HEK293 (cell line): ENCODE data around the gene HSD17B8.

Experiments used
- KLF16 ChIP-seq: fragments of 450-650 bp; formaldehyde crosslinking; IDR thresholded peaks from 2 replicates; pipeline ENCODE4 v1.5.1; 2017; ENCODE audit warnings: missing biosample characterization, missing genetic modification characterization
- PATZ1 ChIP-seq: fragments of 450-650 bp; formaldehyde crosslinking; IDR thresholded peaks from 2 replicates; pipeline ENCODE4 v1.5.1; 2016; ENCODE audit warnings: missing biosample characterization, missing genetic modification characterization
- ZBTB26 ChIP-seq: fragments of 450-650 bp; formaldehyde crosslinking; optimal IDR thresholded peaks from 2 replicates; pipeline ENCODE3; 2016; ENCODE audit warnings: missing biosample characterization, mild to moderate bottlenecking, missing genetic modification characterization
- ZNF10 ChIP-seq: fragments of 450-650 bp; formaldehyde crosslinking; IDR thresholded peaks from 2 replicates; pipeline ENCODE4 v1.5.1; 2017; ENCODE audit warnings: missing biosample characterization, missing genetic modification characterization
- ZNF585B ChIP-seq: fragments of 450-650 bp; formaldehyde crosslinking; IDR thresholded peaks from 2 replicates; pipeline ENCODE4 v1.5.1; 2016; ENCODE audit warnings: missing biosample characterization, missing genetic modification characterization
- ZSCAN5A ChIP-seq: fragments of 450-650 bp; formaldehyde crosslinking; IDR thresholded peaks from 2 replicates; pipeline ENCODE4 v1.5.1; 2016; ENCODE audit warnings: missing biosample characterization, missing genetic modification characterization
- TF ChIP-seq, protein P1 (sequence below): fragments of 450-650 bp; formaldehyde crosslinking; IDR thresholded peaks from 2 replicates; pipeline ENCODE4 v1.5.1; 2016; ENCODE audit warnings: missing biosample characterization, missing genetic modification characterization
- TF ChIP-seq, protein P2 (sequence below): fragments of 450-650 bp; formaldehyde crosslinking; IDR thresholded peaks from 2 replicates; pipeline ENCODE4 v1.5.1; 2016; ENCODE audit warnings: missing biosample characterization, missing genetic modification characterization

DNA sequence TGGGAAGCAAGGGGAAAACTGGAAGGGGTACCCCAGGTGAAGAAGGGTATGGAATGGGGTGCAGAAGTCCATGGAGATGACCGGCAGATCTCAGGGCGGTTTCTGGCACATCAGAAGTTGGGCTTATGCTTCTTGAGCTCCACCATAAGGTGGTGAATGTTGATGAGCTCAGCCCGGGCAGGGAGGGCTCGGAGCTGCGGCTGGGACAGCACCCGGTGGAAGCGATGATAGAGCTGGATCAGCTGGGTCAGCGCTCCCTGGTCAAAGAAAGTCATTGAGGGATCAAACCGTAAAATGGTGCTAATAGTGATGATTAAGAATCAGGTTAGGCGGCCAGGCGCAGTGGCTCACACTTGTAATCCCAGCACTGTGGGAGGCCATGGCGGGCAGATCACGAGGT lies 46.3 kb downstream of the HSD17B8 start:
- TF ChIP-seq, protein P1, sequence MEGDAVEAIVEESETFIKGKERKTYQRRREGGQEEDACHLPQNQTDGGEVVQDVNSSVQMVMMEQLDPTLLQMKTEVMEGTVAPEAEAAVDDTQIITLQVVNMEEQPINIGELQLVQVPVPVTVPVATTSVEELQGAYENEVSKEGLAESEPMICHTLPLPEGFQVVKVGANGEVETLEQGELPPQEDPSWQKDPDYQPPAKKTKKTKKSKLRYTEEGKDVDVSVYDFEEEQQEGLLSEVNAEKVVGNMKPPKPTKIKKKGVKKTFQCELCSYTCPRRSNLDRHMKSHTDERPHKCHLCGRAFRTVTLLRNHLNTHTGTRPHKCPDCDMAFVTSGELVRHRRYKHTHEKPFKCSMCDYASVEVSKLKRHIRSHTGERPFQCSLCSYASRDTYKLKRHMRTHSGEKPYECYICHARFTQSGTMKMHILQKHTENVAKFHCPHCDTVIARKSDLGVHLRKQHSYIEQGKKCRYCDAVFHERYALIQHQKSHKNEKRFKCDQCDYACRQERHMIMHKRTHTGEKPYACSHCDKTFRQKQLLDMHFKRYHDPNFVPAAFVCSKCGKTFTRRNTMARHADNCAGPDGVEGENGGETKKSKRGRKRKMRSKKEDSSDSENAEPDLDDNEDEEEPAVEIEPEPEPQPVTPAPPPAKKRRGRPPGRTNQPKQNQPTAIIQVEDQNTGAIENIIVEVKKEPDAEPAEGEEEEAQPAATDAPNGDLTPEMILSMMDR: no peak
- no peak for TF ChIP-seq ZNF585B (tag by site-specific recombination)
- no peak for TF ChIP-seq KLF16 (tag by site-specific recombination)
- TF ChIP-seq PATZ1: no peak
- no peak for TF ChIP-seq ZNF10
- TF ChIP-seq ZBTB26 (tag by site-specific recombination): no peak
- no peak for TF ChIP-seq ZSCAN5A (tag by site-specific recombination)
- TF ChIP-seq, protein P2, sequence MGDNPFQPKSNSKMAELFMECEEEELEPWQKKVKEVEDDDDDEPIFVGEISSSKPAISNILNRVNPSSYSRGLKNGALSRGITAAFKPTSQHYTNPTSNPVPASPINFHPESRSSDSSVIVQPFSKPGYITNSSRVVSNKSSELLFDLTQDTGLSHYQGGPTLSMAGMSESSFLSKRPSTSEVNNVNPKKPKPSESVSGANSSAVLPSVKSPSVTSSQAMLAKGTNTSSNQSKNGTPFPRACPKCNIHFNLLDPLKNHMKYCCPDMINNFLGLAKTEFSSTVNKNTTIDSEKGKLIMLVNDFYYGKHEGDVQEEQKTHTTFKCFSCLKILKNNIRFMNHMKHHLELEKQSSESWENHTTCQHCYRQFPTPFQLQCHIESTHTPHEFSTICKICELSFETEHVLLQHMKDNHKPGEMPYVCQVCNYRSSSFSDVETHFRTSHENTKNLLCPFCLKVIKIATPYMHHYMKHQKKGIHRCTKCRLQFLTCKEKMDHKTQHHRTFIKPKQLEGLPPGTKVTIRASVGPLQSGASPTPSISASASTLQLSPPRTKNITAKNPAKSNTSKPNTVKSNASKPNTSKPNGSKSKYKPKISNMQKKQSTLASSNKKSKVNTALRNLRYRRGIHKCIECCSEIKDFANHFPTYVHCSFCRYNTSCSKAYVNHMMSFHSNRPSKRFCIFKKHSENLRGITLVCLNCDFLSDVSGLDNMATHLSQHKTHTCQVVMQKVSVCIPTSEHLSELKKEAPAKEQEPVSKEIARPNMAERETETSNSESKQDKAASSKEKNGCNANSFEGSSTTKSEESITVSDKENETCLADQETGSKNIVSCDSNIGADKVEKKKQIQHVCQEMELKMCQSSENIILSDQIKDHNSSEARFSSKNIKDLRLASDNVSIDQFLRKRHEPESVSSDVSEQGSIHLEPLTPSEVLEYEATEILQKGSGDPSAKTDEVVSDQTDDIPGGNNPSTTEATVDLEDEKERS (tag by site-specific recombination): no peak
